Measurements from ENCODE around the gene DNHD1.

Gene DNHD1

GRCh38 chr11:6571434-6572008, 74.4 kb downstream of the DNHD1 start:
- DNase-seq (ENCODE audit: low read depth) = no peak
- no peak for TF ChIP-seq CTCF (IDR thresholded peaks at IDR 0.05; ENCODE audit: low read depth, low read length, missing control alignments)
- no peak overlapping the region for H3K4me3 ChIP-seq (ENCODE audit: low read depth, low read length)

GRCh38 chr11:6572215-6572614, 75.1 kb downstream of the DNHD1 start:
- H3K4me3 ChIP-seq (ENCODE audit: low read depth, low read length) = no peak overlapping the region
- no peak for TF ChIP-seq CTCF (IDR thresholded peaks at IDR 0.05; ENCODE audit: low read depth, low read length, missing control alignments)
- no peak for DNase-seq (ENCODE audit: low read depth)

GRCh38 chr11:6574816-6575715, 78.0 kb downstream of the DNHD1 start:
- no peak overlapping the region for H3K4me3 ChIP-seq (ENCODE audit: low read depth, low read length)
- DNase-seq (ENCODE audit: low read depth) = no peak
- TF ChIP-seq CTCF (IDR thresholded peaks at IDR 0.05; ENCODE audit: low read depth, low read length, missing control alignments) = no peak

GRCh38 chr11:6576471-6577373, 79.6 kb downstream of the DNHD1 start:
- no peak overlapping the region for H3K4me3 ChIP-seq (ENCODE audit: low read depth, low read length)
- TF ChIP-seq CTCF (IDR thresholded peaks at IDR 0.05; ENCODE audit: low read depth, low read length, missing control alignments) = no peak
- DNase-seq (ENCODE audit: low read depth) = no peak

GRCh38 chr11:6578134-6578533, 81.1 kb downstream of the DNHD1 start:
- H3K4me3 ChIP-seq (ENCODE audit: low read depth, low read length) = no peak overlapping the region
- DNase-seq (ENCODE audit: low read depth) = no peak
- no peak for TF ChIP-seq CTCF (IDR thresholded peaks at IDR 0.05; ENCODE audit: low read depth, low read length, missing control alignments)

- no peak for DNase-seq (ENCODE audit: low read depth)
- no peak for TF ChIP-seq CTCF (IDR thresholded peaks at IDR 0.05; ENCODE audit: low read depth, low read length, missing control alignments)
- no peak overlapping the region for H3K4me3 ChIP-seq (ENCODE audit: low read depth, low read length)
Measured at GRCh38 chr11:6579681-6580080, 82.6 kb downstream of the DNHD1 start.
